Measurements from ENCODE around the gene HIPK2.

The HIPK2 gene

DNA sequence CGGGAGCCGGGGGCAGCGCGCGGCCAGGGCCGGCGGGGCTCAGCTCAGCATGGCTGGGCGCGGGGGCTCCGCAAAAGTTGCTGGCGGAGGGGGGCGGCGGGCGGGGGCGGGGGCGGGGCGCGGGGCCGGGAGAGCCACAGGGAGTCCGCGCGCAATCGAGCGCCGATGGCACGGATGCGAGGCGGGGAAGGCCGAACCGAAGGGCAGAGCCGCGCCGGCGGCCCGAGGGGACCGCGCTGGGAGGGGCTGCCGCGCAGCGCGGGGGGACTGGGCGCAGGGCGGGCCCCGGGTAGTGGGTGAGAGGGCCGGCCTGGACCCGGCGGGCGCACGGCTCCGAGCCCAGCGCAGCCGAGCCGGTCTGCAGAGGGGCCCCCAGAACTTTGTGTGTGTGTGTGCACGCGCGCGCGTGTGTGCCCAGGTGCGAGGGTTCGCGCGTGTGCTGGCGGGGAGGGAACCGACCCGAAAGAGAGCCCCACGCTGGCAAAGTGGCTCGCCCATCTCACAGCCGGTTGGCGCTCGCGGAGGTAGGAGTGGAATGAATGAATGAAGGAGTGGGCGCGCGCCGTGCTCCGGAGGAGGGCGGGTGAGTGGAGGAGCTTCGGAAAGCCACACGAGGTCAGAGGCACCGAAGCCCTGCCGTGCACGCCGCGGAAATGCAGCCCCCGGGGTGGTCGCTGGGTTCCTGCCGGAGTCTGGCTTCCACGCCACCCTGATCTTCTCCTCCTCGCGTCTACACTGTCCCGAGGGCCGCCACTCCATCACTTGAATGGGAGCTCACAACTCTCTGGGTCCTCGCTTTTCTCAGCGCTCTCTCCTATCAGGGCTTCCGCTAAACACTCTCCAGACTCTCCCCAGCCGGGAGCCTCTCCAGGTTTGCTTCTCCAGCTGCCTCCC is at the start of gene HIPK2:
TSS of gene HIPK2 (minus strand) at position 51 of the 894 bp plus-strand sequence. CDS start 375 bp downstream, outside the sequence.
- Histone ChIP-seq H3K4me1 (ENCODE audit: insufficient read depth, low read length, poor library complexity, severe bottlenecking) (peaks cover 36% of the 10 kb centered on the region), H3K79me2 (ENCODE audit: insufficient read depth, low read length) (peaks cover 41% of the 10 kb centered on the region), H2AFZ (ENCODE audit: low read length) (peak within 1 kb of the TSS; percentile 98), H3K4me2 (ENCODE audit: low read depth, low read length, poor library complexity, severe bottlenecking) (peak within 1 kb of the TSS; percentile 92), H3K4me3 (ENCODE audit: low read length, poor library complexity, severe bottlenecking) (peak within 1 kb of the TSS; percentile 91), H3K27me3 (ENCODE audit: insufficient read depth, low read length, poor library complexity, severe bottlenecking) (no peaks in the 10 kb centered on the region), H3K36me3 (ENCODE audit: insufficient read depth, low read length) (no peaks in the 10 kb centered on the region), H3K9ac (ENCODE audit: low read depth, low read length, poor library complexity, severe bottlenecking) (peak within 1 kb of the TSS; percentile 76), H3K9me3 (ENCODE audit: insufficient read depth, low read depth, low read length) (no peaks in the 10 kb centered on the region), H3K9me2 (replicated peaks; ENCODE audit: low read depth, low read length) (no peaks in the 10 kb centered on the region), H4K20me1 (ENCODE audit: insufficient read depth, low read length, poor library complexity, severe bottlenecking) (peaks cover 9% of the 10 kb centered on the region), H3F3A (ENCODE audit: low read depth) (no peaks in the 10 kb centered on the region)
- TF ChIP-seq EZH2phosphoT487 (IDR thresholded peaks at IDR 0.05; ENCODE audit: borderline replicate concordance) = no peak
- TF ChIP-seq, protein P1, sequence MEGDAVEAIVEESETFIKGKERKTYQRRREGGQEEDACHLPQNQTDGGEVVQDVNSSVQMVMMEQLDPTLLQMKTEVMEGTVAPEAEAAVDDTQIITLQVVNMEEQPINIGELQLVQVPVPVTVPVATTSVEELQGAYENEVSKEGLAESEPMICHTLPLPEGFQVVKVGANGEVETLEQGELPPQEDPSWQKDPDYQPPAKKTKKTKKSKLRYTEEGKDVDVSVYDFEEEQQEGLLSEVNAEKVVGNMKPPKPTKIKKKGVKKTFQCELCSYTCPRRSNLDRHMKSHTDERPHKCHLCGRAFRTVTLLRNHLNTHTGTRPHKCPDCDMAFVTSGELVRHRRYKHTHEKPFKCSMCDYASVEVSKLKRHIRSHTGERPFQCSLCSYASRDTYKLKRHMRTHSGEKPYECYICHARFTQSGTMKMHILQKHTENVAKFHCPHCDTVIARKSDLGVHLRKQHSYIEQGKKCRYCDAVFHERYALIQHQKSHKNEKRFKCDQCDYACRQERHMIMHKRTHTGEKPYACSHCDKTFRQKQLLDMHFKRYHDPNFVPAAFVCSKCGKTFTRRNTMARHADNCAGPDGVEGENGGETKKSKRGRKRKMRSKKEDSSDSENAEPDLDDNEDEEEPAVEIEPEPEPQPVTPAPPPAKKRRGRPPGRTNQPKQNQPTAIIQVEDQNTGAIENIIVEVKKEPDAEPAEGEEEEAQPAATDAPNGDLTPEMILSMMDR (conservative IDR thresholded peaks at IDR 0.05; ENCODE audit: low read length) = no peak

DNA sequence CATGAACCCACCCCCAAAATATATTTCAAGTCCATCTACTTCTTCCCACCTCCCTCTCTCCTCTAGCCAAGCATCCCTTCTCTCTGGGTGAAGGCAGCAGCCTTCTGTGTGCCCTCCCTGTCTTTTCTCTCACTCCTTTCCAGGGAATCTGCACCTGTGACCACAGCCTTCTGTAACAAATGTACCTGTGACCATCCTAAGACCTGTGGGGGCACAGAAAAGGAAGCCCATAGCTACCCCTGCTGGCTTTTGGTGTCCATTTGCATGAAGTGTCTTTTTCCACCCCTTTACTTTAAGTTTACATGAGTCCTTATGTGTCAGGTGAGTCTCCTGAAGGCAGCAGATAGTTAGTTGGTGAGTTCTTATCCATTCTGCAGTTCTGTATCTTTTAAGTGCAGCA is 49.2 kb upstream of the HIPK2 start:
- Histone ChIP-seq H3K9me2 (replicated peaks; ENCODE audit: low read depth, low read length) (no peaks in the 10 kb centered on the region), H3K4me2 (ENCODE audit: low read depth, low read length, poor library complexity, severe bottlenecking) (no peak overlapping the region), H4K20me1 (ENCODE audit: insufficient read depth, low read length, poor library complexity, severe bottlenecking) (no peaks in the 10 kb centered on the region), H3K9me3 (ENCODE audit: insufficient read depth, low read depth, low read length) (no peaks in the 10 kb centered on the region), H3K4me1 (ENCODE audit: insufficient read depth, low read length, poor library complexity, severe bottlenecking) (peaks cover 30% of the 10 kb centered on the region), H3K4me3 (ENCODE audit: low read length, poor library complexity, severe bottlenecking) (no peak overlapping the region), H3K9ac (ENCODE audit: low read depth, low read length, poor library complexity, severe bottlenecking) (no peak overlapping the region), H3K36me3 (ENCODE audit: insufficient read depth, low read length) (no peaks in the 10 kb centered on the region), H3K27me3 (ENCODE audit: insufficient read depth, low read length, poor library complexity, severe bottlenecking) (no peaks in the 10 kb centered on the region), H3F3A (ENCODE audit: low read depth) (no peaks in the 10 kb centered on the region), H2AFZ (ENCODE audit: low read length) (no peak overlapping the region), H3K79me2 (ENCODE audit: insufficient read depth, low read length) (no peaks in the 10 kb centered on the region)
- TF ChIP-seq, protein P1 (conservative IDR thresholded peaks at IDR 0.05; ENCODE audit: low read length) = peak; percentile 52
- TF ChIP-seq EZH2phosphoT487 (IDR thresholded peaks at IDR 0.05; ENCODE audit: borderline replicate concordance) = no peak

DNA sequence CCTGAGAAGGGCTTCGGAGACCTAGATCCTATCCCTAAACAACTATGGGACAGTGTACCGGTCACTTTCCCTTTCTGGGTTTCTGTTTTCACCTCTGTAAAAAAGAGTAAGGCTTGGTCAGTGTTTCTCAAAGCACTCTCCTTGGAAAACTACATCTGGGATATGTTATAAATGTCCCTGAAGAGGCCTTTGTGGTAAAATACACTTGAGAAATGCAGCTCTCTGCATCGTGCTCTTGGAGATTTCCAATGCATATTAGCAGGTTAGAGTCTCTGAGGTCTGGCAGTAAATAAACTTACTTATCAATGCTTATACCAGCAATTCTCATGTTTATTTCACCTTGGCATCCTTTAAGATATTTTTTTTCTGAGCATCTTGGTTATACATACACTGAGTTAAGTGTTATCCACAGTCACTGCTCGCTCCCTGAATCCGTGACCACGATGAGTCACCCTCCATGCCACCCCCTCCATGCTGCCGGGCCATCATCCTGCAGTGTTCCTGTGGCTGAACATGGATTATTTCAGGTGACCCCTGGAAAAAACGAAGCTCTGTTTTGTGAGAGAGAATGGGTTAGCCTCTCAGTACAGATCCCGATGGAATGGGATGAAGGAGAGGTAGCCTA is 48.0 kb upstream of the HIPK2 start:
- no peaks in the 10 kb centered on the region for H3K36me3 ChIP-seq (ENCODE audit: insufficient read depth, low read length)
- no peak overlapping the region for H3K9ac ChIP-seq (ENCODE audit: low read depth, low read length, poor library complexity, severe bottlenecking)
- no peaks in the 10 kb centered on the region for H3K9me2 ChIP-seq (replicated peaks; ENCODE audit: low read depth, low read length)
- H3K9me3 ChIP-seq (ENCODE audit: insufficient read depth, low read depth, low read length) = no peaks in the 10 kb centered on the region
- no peaks in the 10 kb centered on the region for H4K20me1 ChIP-seq (ENCODE audit: insufficient read depth, low read length, poor library complexity, severe bottlenecking)
- H3K4me3 ChIP-seq (ENCODE audit: low read length, poor library complexity, severe bottlenecking) = no peak overlapping the region
- H3K27me3 ChIP-seq (ENCODE audit: insufficient read depth, low read length, poor library complexity, severe bottlenecking) = no peaks in the 10 kb centered on the region
- TF ChIP-seq EZH2phosphoT487 (IDR thresholded peaks at IDR 0.05; ENCODE audit: borderline replicate concordance) = no peak
- TF ChIP-seq, protein P1 (conservative IDR thresholded peaks at IDR 0.05; ENCODE audit: low read length) = no peak
- no peaks in the 10 kb centered on the region for H3F3A ChIP-seq (ENCODE audit: low read depth)
- H3K79me2 ChIP-seq (ENCODE audit: insufficient read depth, low read length) = no peaks in the 10 kb centered on the region
- H3K4me1 ChIP-seq (ENCODE audit: insufficient read depth, low read length, poor library complexity, severe bottlenecking) = peaks cover 29% of the 10 kb centered on the region
- H3K4me2 ChIP-seq (ENCODE audit: low read depth, low read length, poor library complexity, severe bottlenecking) = no peak overlapping the region
- H2AFZ ChIP-seq (ENCODE audit: low read length) = no peak overlapping the region
